Muscle layer of duodenum (tissue), 2 donors: ENCODE measurements around the gene DCTN1.

Experiments used
- H3K27ac ChIP-seq: one replicate; pipeline ENCODE4 v1.7.0; 2013; ENCODE audit warnings: mild to moderate bottlenecking, low read length
- H3K27me3 ChIP-seq: one replicate; pipeline ENCODE4 v1.7.0; 2013; ENCODE audit warnings: low read depth, mild to moderate bottlenecking, control low read depth, low read length
- H3K36me3 ChIP-seq, 2 donors: one replicate each; pipeline ENCODE4 v1.7.0; 2013; ENCODE audit warnings: low read length in 2 of 2, control low read depth in 1 of 2, mild to moderate bottlenecking in 1 of 2; ENCODE audit not compliant: insufficient read depth in 2 of 2, control insufficient read depth in 1 of 2
- H3K4me1 ChIP-seq, 2 donors: one replicate each; pipeline ENCODE4 v1.7.0; 2013; ENCODE audit warnings: low read length in 2 of 2, mild to moderate bottlenecking in 2 of 2, control low read depth in 1 of 2, moderate library complexity in 1 of 2; ENCODE audit not compliant: insufficient read depth in 2 of 2, control insufficient read depth in 1 of 2
- H3K4me3 ChIP-seq, 2 donors: one replicate each; pipeline ENCODE4 v1.7.0; 2013; ENCODE audit warnings: low read length in 2 of 2, low read depth in 1 of 2, mild to moderate bottlenecking in 1 of 2
- H3K9me3 ChIP-seq, 2 donors: one replicate each; pipeline ENCODE4 v1.7.0; 2013; ENCODE audit warnings: low read length in 2 of 2, control low read depth in 1 of 2, mild to moderate bottlenecking in 1 of 2; ENCODE audit not compliant: control insufficient read depth in 1 of 2
- donor health status: healthy.

The DCTN1 gene

GRCh38 chr2:74316627-74317295, 63.4 kb downstream of the DCTN1 start:
- H3K9me3 ChIP-seq: no peaks in the 10 kb centered on the region
- peaks cover 0 to 6% of the 10 kb centered on the region in 2 donors for H3K36me3 ChIP-seq
- H3K4me3 ChIP-seq: no peak overlapping the region
- no peak overlapping the region for H3K27ac ChIP-seq
- no peaks in the 10 kb centered on the region for H3K27me3 ChIP-seq
- H3K4me1 ChIP-seq: no peaks in the 10 kb centered on the region

GRCh38 chr2:74314107-74314506, 66.0 kb downstream of the DCTN1 start:
- Histone ChIP-seq H3K4me3 (no peak overlapping the region), H3K4me1 (no peaks in the 10 kb centered on the region), H3K27ac (no peak overlapping the region), H3K27me3 (no peaks in the 10 kb centered on the region), H3K9me3 (no peaks in the 10 kb centered on the region), H3K36me3 (peaks cover 0 to 4% of the 10 kb centered on the region in 2 donors)

- Histone ChIP-seq H3K4me3 (no peak overlapping the region), H3K4me1 (no peaks in the 10 kb centered on the region), H3K36me3 (peaks cover 0 to 4% of the 10 kb centered on the region in 2 donors), H3K9me3 (no peaks in the 10 kb centered on the region), H3K27ac (no peak overlapping the region), H3K27me3 (no peaks in the 10 kb centered on the region)
These were observed 66.6 kb downstream of the DCTN1 start for GRCh38 chr2:74313497-74313896.

- Histone ChIP-seq H3K27ac (no peak overlapping the region), H3K9me3 (no peaks in the 10 kb centered on the region), H3K36me3 (peaks cover 0 to 4% of the 10 kb centered on the region in 2 donors), H3K4me3 (no peak overlapping the region), H3K27me3 (no peaks in the 10 kb centered on the region), H3K4me1 (no peaks in the 10 kb centered on the region)
These were observed 67.2 kb downstream of the DCTN1 start for GRCh38 chr2:74312913-74313312.
